H1 (cell line): Measurements from ENCODE around the gene SLC6A19. TPM values are rescaled to one million over a fixed set of nuclear protein-coding genes. Genes with fewer than 3 reads are reported as not detected.

Experiments used
- CTCF ChIA-PET: fragments of 300-600 bp; sonication (Branson Sonifier 250); formaldehyde crosslinking; loops from one replicate; lab custom pipeline; 2021; ENCODE audit not compliant: partially characterized antibody; lab: Charles Lee
- POLR2A ChIA-PET: fragments of 300-600 bp; sonication (Branson Sonifier 250); formaldehyde crosslinking; loops from one replicate; lab custom pipeline; 2021; ENCODE audit warnings: inconsistent platforms; ENCODE audit not compliant: partially characterized antibody; lab: Charles Lee
- DNase-seq, 2 experiments: peaks; one replicate each; pipeline versions ENCODE4 v3.0.0 to v3.0.0-alpha.2; 2010 to 2022; ENCODE audit warnings: low spot score in 2 of 2, low read depth in 1 of 2, mixed read lengths in 1 of 2
- FAIRE-seq: peaks from 2 replicates; lab custom pipeline; 2011; peaks lifted over from hg19 to GRCh38; lab: Jason Lieb, UNC
- H2AFZ ChIP-seq: 2 replicates; pipeline ENCODE4 v1.8.1; 2012; ENCODE audit warnings: low read length, inconsistent platforms
- H2AK5ac ChIP-seq: 2 replicates; pipeline ENCODE4 v1.6.1; 2013; ENCODE audit warnings: low read depth, low read length
- H2BK120ac ChIP-seq: replicated peaks from 2 replicates; pipeline ENCODE3; 2013; ENCODE audit warnings: low read depth, low read length, inconsistent platforms
- H2BK12ac ChIP-seq: 2 replicates; pipeline ENCODE4 v1.6.1; 2013; ENCODE audit warnings: low read depth, low read length
- H2BK15ac ChIP-seq: 2 replicates; pipeline ENCODE4 v1.6.1; 2013; ENCODE audit warnings: low read length
- H2BK20ac ChIP-seq: 2 replicates; pipeline ENCODE4 v1.6.1; 2013; ENCODE audit warnings: low read length
- H2BK5ac ChIP-seq: 2 replicates; pipeline ENCODE4 v1.6.1; 2013; ENCODE audit warnings: low read depth, low read length
- H3K14ac ChIP-seq: 2 replicates; pipeline ENCODE4 v1.6.1; 2013; ENCODE audit warnings: inconsistent platforms; ENCODE audit not compliant: insufficient read length
- H3K18ac ChIP-seq: 2 replicates; pipeline ENCODE4 v1.6.1; 2013; ENCODE audit warnings: low read length; ENCODE audit errors: extremely low read depth
- H3K23ac ChIP-seq: 2 replicates; pipeline ENCODE4 v1.6.1; 2013; ENCODE audit warnings: inconsistent platforms; ENCODE audit not compliant: insufficient read length
- H3K23me2 ChIP-seq: 2 replicates; pipeline ENCODE4 v1.6.1; 2013; ENCODE audit warnings: low read depth, low read length
- H3K27ac ChIP-seq: 2 replicates; pipeline ENCODE4 v1.6.1; 2011; ENCODE audit warnings: low read depth, low read length, inconsistent platforms
- H3K27me3 ChIP-seq, 4 experiments: replicated peaks in 1 of 4; 1 replicate in 1 of 4; 2 replicates in 3 of 4; pipeline versions ENCODE4 v1.6.1 to v1.8.1; 2011 to 2013; ENCODE audit warnings: low read length in 3 of 4, mild to moderate bottlenecking in 3 of 4, inconsistent platforms in 2 of 4, mixed read lengths in 2 of 4, moderate library complexity in 1 of 4; ENCODE audit not compliant: control insufficient read depth in 3 of 4, insufficient read depth in 3 of 4; ENCODE audit errors: extremely low read depth in 1 of 4
- H3K36me3 ChIP-seq, 4 experiments: 2 replicates each; pipeline versions ENCODE4 v1.6.1 to v1.8.1; 2011 to 2013; ENCODE audit warnings: mild to moderate bottlenecking in 4 of 4, low read length in 3 of 4, moderate library complexity in 2 of 4, control low read depth in 1 of 4, inconsistent platforms in 1 of 4; ENCODE audit not compliant: insufficient read depth in 4 of 4, control insufficient read depth in 2 of 4
- H3K4ac ChIP-seq: replicated peaks from 2 replicates; pipeline ENCODE3; 2013; ENCODE audit warnings: low read length, low read depth, mixed read lengths, inconsistent platforms; ENCODE audit not compliant: insufficient read length
- H3K4me1 ChIP-seq, 4 experiments: replicated peaks in 1 of 4; 1 replicate in 1 of 4; 2 replicates in 3 of 4; pipeline versions ENCODE4 v1.6.1 to v1.8.1; 2011 to 2013; ENCODE audit warnings: low read length in 3 of 4, inconsistent platforms in 2 of 4, mixed read lengths in 1 of 4; ENCODE audit not compliant: insufficient read depth in 4 of 4, control insufficient read depth in 3 of 4
- H3K4me2 ChIP-seq, 2 experiments: 2 replicates each; pipeline versions ENCODE4 v1.6.1 to v1.8.1; 2011 to 2013; ENCODE audit warnings: low read depth in 2 of 2, low read length in 2 of 2, control low read depth in 1 of 2, inconsistent platforms in 1 of 2, mild to moderate bottlenecking in 1 of 2; ENCODE audit not compliant: insufficient read depth in 1 of 2
- H3K4me3 ChIP-seq, 4 experiments: fragments of 200-600, 300-600 bp in 1 of 4; sonication (generic), shearing (Covaris generic), sonication (Bioruptor Twin) in 1 of 4; 2 replicates each; pipeline versions ENCODE4 v1.5.1 to v1.8.1; 2011 to 2016; ENCODE audit warnings: low read length in 4 of 4, low read depth in 3 of 4, control low read depth in 2 of 4, inconsistent platforms in 2 of 4, mild to moderate bottlenecking in 2 of 4, mixed read lengths in 1 of 4, moderate library complexity in 1 of 4; ENCODE audit not compliant: insufficient read depth in 2 of 4; ENCODE audit errors: extremely low read depth in 1 of 4
- H3K56ac ChIP-seq: replicated peaks from 2 replicates; pipeline ENCODE3; 2013; ENCODE audit warnings: low read depth, mild to moderate bottlenecking, mixed read lengths, low read length, inconsistent platforms; ENCODE audit not compliant: insufficient read length
- H3K79me1 ChIP-seq: 2 replicates; pipeline ENCODE4 v1.6.1; 2013; ENCODE audit warnings: low read depth, low read length, control low read depth
- H3K79me2 ChIP-seq, 2 experiments: 2 replicates each; pipeline versions ENCODE4 v1.6.1 to v1.8.1; 2012 to 2013; ENCODE audit warnings: low read length in 2 of 2, mild to moderate bottlenecking in 2 of 2, inconsistent platforms in 1 of 2; ENCODE audit not compliant: insufficient read depth in 2 of 2, control insufficient read depth in 1 of 2
- H3K9ac ChIP-seq, 4 experiments: replicated peaks in 1 of 4; 1 replicate in 1 of 4; 2 replicates in 3 of 4; pipeline versions ENCODE4 v1.6.1 to v1.8.1; 2011 to 2013; ENCODE audit warnings: low read depth in 3 of 4, low read length in 3 of 4, control low read depth in 2 of 4, mild to moderate bottlenecking in 2 of 4, moderate library complexity in 2 of 4, inconsistent platforms in 1 of 4; ENCODE audit errors: extremely low read depth in 1 of 4
- H3K9me3 ChIP-seq, 2 experiments: 2 replicates each; pipeline versions ENCODE4 v1.6.1 to v1.8.1; 2012 to 2013; ENCODE audit warnings: mild to moderate bottlenecking in 2 of 2, moderate library complexity in 2 of 2, control low read depth in 1 of 2, inconsistent platforms in 1 of 2, low read depth in 1 of 2, low read length in 1 of 2, mixed read lengths in 1 of 2; ENCODE audit not compliant: insufficient read depth in 2 of 2
- H4K20me1 ChIP-seq, 2 experiments: replicated peaks in 1 of 2; 2 replicates each; pipeline versions ENCODE3 to v1.8.1; 2011 to 2013; ENCODE audit warnings: inconsistent platforms in 2 of 2, low read length in 2 of 2, mild to moderate bottlenecking in 1 of 2; ENCODE audit not compliant: insufficient read depth in 2 of 2, control insufficient read depth in 1 of 2
- H4K5ac ChIP-seq: 2 replicates; pipeline ENCODE4 v1.6.1; 2013; ENCODE audit warnings: low read length, low read depth, mixed read lengths, inconsistent platforms; ENCODE audit not compliant: insufficient read length
- H4K8ac ChIP-seq: 2 replicates; pipeline ENCODE4 v1.8.0; 2013; ENCODE audit warnings: mild to moderate bottlenecking, moderate library complexity, low read length, inconsistent platforms; ENCODE audit not compliant: insufficient read depth; ENCODE audit errors: extremely low read depth
- H4K91ac ChIP-seq: replicated peaks from 2 replicates; pipeline ENCODE3; 2013; ENCODE audit warnings: low read length, mixed read lengths, inconsistent platforms; ENCODE audit not compliant: insufficient read length
- NANOG ChIP-seq: IDR thresholded peaks from 2 replicates; pipeline ENCODE4 v1.6.1; 2011; ENCODE audit warnings: low read length, low read depth, mild to moderate bottlenecking, inconsistent platforms; ENCODE audit not compliant: insufficient read depth, poor library complexity, severe bottlenecking
- SAP30 ChIP-seq: fragments of 300-600 bp; sonication (generic); IDR thresholded peaks from 2 replicates; pipeline ENCODE4 v1.7.1; 2012; ENCODE audit warnings: low read length, moderate library complexity, mild to moderate bottlenecking, inconsistent platforms; ENCODE audit not compliant: insufficient read depth, insufficient replicate concordance
- SP2 ChIP-seq: IDR thresholded peaks from 2 replicates; pipeline ENCODE4 v1.6.1; 2012; ENCODE audit warnings: mild to moderate bottlenecking, low read length, inconsistent platforms
- SUZ12 ChIP-seq: fragments of 200-600 bp; sonication (generic); IDR thresholded peaks from 2 replicates; pipeline ENCODE4 v1.6.1; 2012; ENCODE audit warnings: mild to moderate bottlenecking, inconsistent platforms, low read length, moderate library complexity, mixed read lengths
- TBP ChIP-seq: IDR thresholded peaks from 2 replicates; pipeline ENCODE4 v1.6.1; 2011; ENCODE audit warnings: low read depth, low read length, improper control_type of control experiment
- WGBS, 2 experiments: shearing (Covaris generic) in 1 of 2; methylation state at CpG; one replicate each; pipeline versions ENCODE4 v1.1.6 to v1.1.7; 2013 to 2015; ENCODE audit warnings: low lambda C conversion rate in 2 of 2, mixed read lengths in 2 of 2, inconsistent platforms in 1 of 2, low coverage in 1 of 2, missing lambda C conversion rate in 1 of 2; ENCODE audit not compliant: insufficient replicate concordance in 2 of 2, insufficient coverage in 1 of 2, insufficient read length in 1 of 2; ENCODE audit errors: extremely low coverage in 1 of 2, missing lambda C conversion rate in 1 of 2; 5-methylcytosine and 5-hydroxymethylcytosine counted together
- polyA plus RNA-seq, 7 experiments: library from polyadenylated mRNA; depleted of rRNA in 3 of 7; stranded (reverse) in 5 of 7; unstranded in 2 of 7; fragments of >200 nt in 5 of 7; fragments of 200-250 nt in 2 of 7; gene quantifications; 1 replicate in 5 of 7; 2 replicates in 1 of 7; 4 replicates in 1 of 7; pipeline versions ENCODE4 v1.2.1 to v1.2.3, GENCODE V29; 2011 to 2013; ENCODE audit warnings: missing spikeins in 2 of 7, mixed read lengths in 2 of 7
- total RNA-seq: library from RNA; stranded (reverse); fragmentation: NEBNext Ultra II Directional; extraction: Animal tissue kit (Norgen Biotek cat#: 25700); gene quantifications from 2 replicates; pipeline ENCODE4 v1.2.1, GENCODE V29; 2021

The SLC6A19 gene
- total and polyA plus RNA-seq, 2 of the 8 experiments (the other 6 are each of a cell fraction or from before 2014, with no cell fraction given) = 0.02 TPM; not detected in 1

DNA sequence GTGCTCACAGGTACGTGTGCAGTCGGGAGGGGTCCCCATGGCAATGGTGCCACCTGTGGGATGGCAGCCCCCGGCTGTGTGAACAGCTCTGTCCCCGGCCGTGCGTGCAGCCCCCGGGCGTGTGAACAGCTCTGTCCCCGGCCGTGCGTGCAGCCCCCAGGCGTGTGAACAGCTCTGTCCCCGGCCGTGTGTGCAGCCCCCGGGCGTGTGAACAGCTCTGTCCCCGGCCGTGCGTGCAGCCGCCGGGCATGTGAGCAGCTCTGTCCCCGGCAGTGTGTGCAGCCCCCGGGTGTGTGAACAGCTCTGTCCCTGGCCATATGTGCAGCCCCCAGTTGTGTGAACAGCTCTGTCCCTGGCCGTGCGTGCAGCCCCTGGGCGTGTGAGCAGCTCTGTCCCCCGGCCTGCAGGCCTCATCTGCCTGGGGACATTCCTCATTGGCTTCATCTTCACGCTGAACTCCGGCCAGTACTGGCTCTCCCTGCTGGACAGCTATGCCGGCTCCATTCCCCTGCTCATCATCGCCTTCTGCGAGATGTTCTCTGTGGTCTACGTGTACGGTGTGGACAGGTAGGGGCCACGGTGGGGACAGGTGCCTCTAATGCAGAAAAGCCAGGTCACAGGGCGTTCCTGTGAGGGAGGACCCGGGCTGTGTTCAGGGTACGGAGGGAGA lies 17.8 kb downstream of the SLC6A19 start:
- Histone ChIP-seq H3K23me2 (peaks cover 6% of the 10 kb centered on the region; the same call in 1 of the 2 replicates), H3K79me2 (no peaks in the 10 kb centered on the region), H3K36me3 (no peaks in the 10 kb centered on the region), H3K4me2 (no peak overlapping the region), H2BK120ac (no peak overlapping the region), H3K56ac (no peak overlapping the region), H3K4me1 (peaks cover 0 to 2% (median 0%) of the 10 kb centered on the region in 4 experiments; a peak in 2 of 7 replicates), H3K18ac (no peak overlapping the region), H2AK5ac (no peak overlapping the region), H4K20me1 (peaks cover 0 to 3% of the 10 kb centered on the region in 2 experiments), H3K27me3 (no peaks in the 10 kb centered on the region; a peak in 1 of 7 replicates), H3K4ac (no peak overlapping the region), H3K9me3 (peaks cover 0 to 6% of the 10 kb centered on the region in 2 experiments; a peak in 2 of 4 replicates), H2AFZ (no peak overlapping the region), H3K4me3 (no peak overlapping the region), H3K23ac (no peak overlapping the region), H3K27ac (no peak overlapping the region), H4K91ac (no peak overlapping the region), H3K9ac (no peak overlapping the region), H3K79me1 (no peaks in the 10 kb centered on the region), H3K14ac (no peak overlapping the region), H2BK5ac (no peak overlapping the region; the same call in 1 of the 2 replicates), H2BK20ac (no peak overlapping the region), H2BK12ac (no peak overlapping the region), H4K8ac (peak overlapping the region; percentile 46; the same call in 1 of the 2 replicates), H4K5ac (no peak overlapping the region), H2BK15ac (no peak overlapping the region)
- ChIA-PET POLR2A (interaction anchor here (0.7 kb wide), 1 partner anchor 10 kb away, joined by 4 read pairs; no protein-coding TSS in a partner anchor), CTCF (interaction anchor here (0.9 to 1.9 kb wide), 7 partner anchors 11 to 426 kb away, joined by 3 to 6 read pairs (median 4); no protein-coding TSS in a partner anchor)
- 89% methylated on average over 34 of the region's 38 CpGs; no CpG with 5 or more reads in 1 of the 2 experiments for WGBS, 2 experiments
- FAIRE-seq (no peak), DNase-seq (no peak)
- TF ChIP-seq NANOG = no peak
- TF ChIP-seq TBP = no peak
- no peak for TF ChIP-seq SUZ12
- no peak for TF ChIP-seq SAP30
- no peak for TF ChIP-seq SP2
